ENCODE results near the gene TPPP.
A peak's percentile ranks its signal among the peaks of the same experiment; 100 is the strongest.

TPPP gene

DNA sequence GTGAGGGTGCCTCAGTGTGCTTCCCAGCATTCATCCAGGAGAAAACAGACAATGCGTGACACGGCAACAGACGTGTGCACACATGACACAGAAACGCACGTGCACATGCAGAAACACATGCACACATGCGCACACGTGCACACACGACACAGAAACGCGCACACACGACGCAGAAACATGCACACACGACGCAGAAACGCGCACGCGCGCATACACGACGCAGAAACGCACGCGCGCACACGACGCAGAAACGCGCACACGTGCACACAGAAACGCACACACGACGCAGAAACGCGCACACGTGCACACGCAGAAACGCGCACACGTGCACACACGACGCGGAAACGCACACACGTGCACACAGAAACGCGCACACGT is 16.5 kb downstream of the TPPP start:
- DNase-seq: no peak

- DNase-seq: no peak
These were observed 17.1 kb downstream of the TPPP start for GRCh38 chr5:675871-676698.

DNA sequence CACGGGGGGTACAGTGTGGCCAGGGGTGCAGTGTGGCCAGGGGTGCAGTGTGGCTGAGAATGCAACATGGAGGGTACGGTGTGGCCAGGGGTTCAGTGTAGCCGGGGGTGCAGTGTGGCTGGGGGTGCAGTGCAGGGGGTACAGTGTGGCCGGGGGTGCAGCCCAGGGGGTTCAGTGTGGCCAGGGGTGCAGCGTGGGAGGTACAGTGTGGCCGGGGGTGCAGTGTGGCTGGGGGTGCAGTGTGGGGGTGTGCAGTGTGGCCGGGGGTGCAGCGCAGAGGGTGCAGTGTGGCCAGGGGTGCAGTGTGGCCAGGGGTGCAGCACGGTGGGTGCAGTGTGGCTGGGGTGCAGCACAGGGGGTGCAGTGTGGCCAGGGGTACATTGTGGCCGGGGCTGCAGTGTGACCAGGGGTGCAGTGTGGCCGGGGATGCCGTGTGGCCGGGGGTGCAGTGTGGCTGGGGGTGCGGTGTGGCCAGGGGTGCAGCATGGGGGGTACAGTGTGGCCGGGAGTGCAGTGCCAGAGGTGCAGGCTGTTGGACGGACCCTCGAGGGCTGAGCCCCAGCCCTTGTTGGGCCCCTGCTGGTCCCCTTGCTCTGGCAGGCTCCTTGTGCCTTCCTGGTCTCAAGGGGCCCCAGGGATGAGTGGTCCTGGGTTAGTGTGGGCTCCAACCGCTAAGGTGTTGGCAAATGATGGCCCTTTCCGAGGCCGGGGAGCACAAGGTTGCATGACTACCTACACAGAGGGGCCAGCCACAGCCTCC is 17.9 kb downstream of the TPPP start:
- DNase-seq: no peak

GRCh38 chr5:674630-675011 is 18.5 kb downstream of the TPPP start:
- DNase-seq: peak in 2 of 3 experiments; percentile 45 to 63

DNA sequence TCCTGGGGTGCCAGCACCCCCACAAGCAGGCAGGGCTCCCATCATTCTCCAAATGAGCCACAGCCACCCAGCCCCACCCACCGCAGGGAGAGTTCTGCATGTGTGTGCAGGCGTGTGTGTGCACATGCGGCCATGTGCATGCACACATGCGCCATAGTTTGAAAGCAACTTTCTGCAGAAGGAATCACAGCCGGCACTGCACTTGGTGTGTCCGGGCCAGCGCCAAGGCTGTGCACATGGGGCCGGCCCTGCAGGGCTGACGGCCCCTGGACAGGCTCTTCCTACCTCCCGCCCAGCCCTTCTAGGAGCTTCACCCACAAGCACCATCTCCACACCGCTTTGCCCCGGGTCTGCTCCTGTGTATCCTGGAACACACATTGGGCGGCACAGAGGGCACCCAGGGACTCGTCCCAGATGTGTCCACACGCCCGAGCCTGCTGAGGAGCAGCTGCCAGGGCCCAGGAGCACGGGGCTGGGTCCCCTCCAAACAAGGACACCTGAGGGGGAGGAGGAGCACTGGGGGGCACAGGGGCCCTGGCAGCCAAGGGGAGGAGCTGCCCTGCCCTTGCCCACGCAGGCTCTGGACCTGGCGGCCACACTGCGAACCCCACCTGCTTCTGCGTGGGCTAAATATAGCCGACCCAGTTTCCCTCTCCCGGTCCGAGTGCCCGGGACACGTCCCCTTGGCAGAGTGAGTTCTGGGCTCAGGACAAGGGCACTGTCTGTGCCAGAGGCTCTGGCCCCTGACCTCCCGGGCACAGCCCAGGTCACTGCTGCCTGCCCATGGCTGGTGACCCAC is 19.1 kb downstream of the TPPP start:
- DNase-seq: peak in 2 of 3 experiments; percentile 56 to 60

GRCh38 chr5:673161-673830 is 19.9 kb downstream of the TPPP start:
- peak in 2 of 3 experiments; percentile 63 to 71 for DNase-seq

GRCh38 chr5:672329-673160 is 20.6 kb downstream of the TPPP start:
- DNase-seq: peak; percentile 65 to 97 (median 86)

- peak; percentile 54 to 84 (median 79) for DNase-seq
These were observed 21.5 kb downstream of the TPPP start for GRCh38 chr5:671459-672328.

DNA sequence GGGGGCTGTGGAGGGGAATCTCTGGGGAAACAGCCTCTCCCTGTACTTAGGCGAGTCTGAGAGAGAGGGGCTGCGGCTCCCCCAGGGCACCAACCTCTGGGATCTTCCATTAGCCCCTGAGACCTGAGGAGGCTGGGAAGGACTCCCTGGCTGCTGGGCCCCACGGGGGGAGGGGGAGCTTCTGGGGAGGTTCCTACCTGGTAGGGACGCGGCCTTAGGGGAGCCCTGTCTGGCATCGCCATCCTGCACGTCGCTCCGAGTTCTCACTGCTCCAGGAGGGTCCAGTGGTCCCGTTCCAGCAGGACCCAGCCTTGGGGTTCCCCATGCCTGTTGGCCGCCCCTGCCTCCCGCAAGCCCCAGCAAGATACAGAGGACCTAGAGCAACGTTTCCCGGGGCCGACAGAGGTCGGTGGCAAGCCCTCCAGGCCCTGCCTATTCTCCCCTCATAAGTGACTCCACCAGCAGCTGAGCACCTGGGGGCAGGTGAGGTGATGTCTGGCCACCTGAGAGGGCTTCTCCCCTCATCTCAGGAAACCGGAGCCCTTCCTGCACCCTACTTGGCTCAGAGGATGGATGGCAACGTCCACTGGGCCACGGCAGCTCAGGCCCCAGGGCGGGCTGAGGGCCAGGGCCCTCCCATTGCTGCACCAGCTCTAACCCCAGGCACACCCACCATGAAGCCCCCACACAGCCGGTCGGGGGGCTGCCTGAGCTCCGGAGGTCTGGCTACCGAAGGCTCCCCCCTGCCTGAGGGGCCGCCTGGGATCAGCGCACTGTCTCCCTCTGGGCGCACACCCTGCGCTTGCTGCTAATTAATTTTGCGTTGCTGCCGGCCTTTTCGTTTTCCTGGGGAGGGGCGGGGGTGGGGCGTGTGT is 22.5 kb downstream of the TPPP start:
- no peak for DNase-seq

GRCh38 chr5:669842-670395 is 23.2 kb downstream of the TPPP start:
- DNase-seq: no peak

DNA sequence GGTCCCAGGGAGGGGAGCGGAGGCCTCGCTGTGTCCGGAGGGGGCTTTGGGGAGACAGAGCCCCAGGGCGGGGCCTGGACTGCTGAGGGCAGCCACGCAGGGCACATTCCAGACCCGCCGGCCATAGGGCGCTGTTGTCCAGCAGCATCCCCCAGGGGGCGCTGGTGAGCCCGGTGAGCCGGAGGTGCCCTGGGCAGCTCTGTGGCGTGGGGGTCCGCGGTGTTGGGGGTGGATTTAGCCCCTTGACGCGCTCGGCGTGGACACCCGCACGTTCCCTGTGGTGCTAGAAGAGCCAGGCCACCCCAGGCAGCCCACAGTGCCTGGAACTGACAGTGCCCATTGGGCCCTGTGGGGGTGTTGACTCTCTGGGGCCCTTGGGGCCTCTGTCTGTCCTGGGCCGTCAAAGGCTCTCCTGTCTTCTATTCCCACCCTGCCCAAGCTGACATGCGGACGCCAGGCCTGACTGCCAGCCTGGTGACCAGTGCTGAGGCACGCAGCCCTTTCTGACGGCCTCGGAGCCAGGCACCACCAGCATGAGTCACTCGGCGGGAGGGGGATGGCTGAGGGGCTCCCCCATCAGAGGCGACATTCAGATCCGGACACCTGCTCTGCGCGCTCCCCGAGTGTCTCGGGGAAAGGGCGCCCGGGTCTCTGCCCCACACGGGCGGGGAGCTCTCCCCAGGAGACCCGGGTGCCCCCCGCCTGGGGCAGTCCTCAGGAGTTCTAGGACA is 23.9 kb downstream of the TPPP start:
- no peak for DNase-seq

GRCh38 chr5:668283-668995 is 24.7 kb downstream of the TPPP start:
- DNase-seq: no peak

GRCh38 chr5:666816-667498 is 26.2 kb downstream of the TPPP start:
- DNase-seq: no peak

DNA sequence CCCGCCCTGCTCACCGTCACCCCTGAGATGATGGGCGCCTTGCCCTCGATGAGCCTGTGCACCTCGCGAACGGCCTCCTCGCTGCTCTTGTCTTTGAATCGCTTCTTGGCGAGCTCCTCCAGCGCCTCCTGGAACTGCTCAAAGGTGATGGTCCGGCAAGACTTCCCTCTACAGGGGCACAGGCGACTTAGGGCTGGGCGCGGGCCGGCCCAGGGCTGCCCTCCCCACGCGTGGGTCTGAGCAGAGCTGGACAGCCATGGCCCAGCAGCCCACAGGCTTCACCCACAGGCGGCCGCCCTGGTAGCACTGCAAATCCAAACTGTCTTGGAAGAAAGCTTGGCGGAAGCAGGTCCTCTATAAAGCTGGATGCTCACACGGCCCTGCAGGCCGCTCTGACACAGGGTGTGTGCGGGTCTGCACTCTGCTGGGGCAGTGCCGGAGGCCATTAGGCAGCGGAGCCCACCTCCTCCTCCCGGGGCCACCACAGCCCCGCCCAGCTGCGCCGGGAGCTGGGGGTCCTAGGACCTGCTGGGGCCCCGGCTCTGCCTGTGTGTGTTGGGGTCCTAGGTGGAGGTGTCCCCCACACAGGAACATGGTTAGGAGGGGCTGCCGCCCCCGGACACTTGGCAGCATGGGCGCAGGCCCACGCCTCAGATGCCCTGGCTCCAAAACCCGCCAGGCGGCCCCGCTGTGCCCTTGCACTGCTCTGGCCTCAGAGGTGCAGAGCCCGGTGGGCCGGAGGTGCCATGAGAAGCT is 27.0 kb downstream of the TPPP start:
- no peak for DNase-seq

- DNase-seq: no peak
These were observed 27.6 kb downstream of the TPPP start for GRCh38 chr5:665541-665955.

GRCh38 chr5:664994-665360 is 28.2 kb downstream of the TPPP start:
- DNase-seq: no peak
